OCI-LY3 (cell line): ENCODE data around the gene PCP4.
"Not testable (repeated sequence)": the region's sequence is repeated elsewhere in the genome, so short reads cannot be mapped to it uniquely, and the experiment has no call there.

Experiments used
- H2AFZ ChIP-seq: fragments of 200-600, 300-600 bp; shearing (Covaris generic); 2 replicates; pipeline ENCODE4 v1.6.0; 2014; ENCODE audit warnings: antibody characterized with exemption, low read depth, low read length
- H3K27ac ChIP-seq: fragments of 200-600, 300-600 bp; sonication (generic); 2 replicates; pipeline ENCODE4 v1.5.1; 2014; ENCODE audit warnings: mild to moderate bottlenecking, low read length, moderate library complexity, mixed read lengths
- H3K27me3 ChIP-seq: fragments of 200-600, 300-600 bp; sonication (generic); 2 replicates; pipeline ENCODE4 v1.6.1; 2014; ENCODE audit warnings: low read depth, low read length, mixed read lengths
- H3K36me3 ChIP-seq: fragments of 200-600, 300-600 bp; sonication (generic); replicated peaks from 2 replicates; pipeline ENCODE3; 2014; ENCODE audit warnings: low read depth, low read length, mixed read lengths
- H3K4me1 ChIP-seq: fragments of 300-600, 200-600 bp; sonication (generic); 2 replicates; pipeline ENCODE4 v1.6.1; 2014; ENCODE audit warnings: low read length, mixed read lengths
- H3K4me2 ChIP-seq: fragments of 200-600, 300-600 bp; sonication (generic); 2 replicates; pipeline ENCODE4 v1.6.1; 2014; ENCODE audit warnings: low read length, mixed read lengths
- H3K4me3 ChIP-seq: fragments of 300-600, 200-600 bp; sonication (generic); 2 replicates; pipeline ENCODE4 v1.5.1; 2014; ENCODE audit warnings: antibody characterized with exemption, mild to moderate bottlenecking, low read length, moderate library complexity
- H3K79me2 ChIP-seq: fragments of 300-600, 200-600 bp; shearing (Covaris generic); 2 replicates; pipeline ENCODE4 v1.6.1; 2014; ENCODE audit warnings: mild to moderate bottlenecking, low read length, mixed read lengths
- H3K9ac ChIP-seq: fragments of 300-600, 200-600 bp; shearing (Covaris generic); 2 replicates; pipeline ENCODE4 v1.6.0; 2014; ENCODE audit warnings: mild to moderate bottlenecking, low read length, moderate library complexity
- H3K9me3 ChIP-seq: fragments of 200-600, 300-600 bp; shearing (Covaris generic); 2 replicates; pipeline ENCODE4 v1.6.1; 2014; ENCODE audit warnings: low read length, mixed read lengths; ENCODE audit not compliant: insufficient read depth
- H4K20me1 ChIP-seq: fragments of 200-600, 300-600 bp; sonication (generic); 2 replicates; pipeline ENCODE4 v1.6.1; 2016; ENCODE audit warnings: low read length, mixed read lengths; ENCODE audit not compliant: insufficient read depth
- CTCF ChIP-seq: fragments of 200-600, 300-600 bp; sonication (generic); IDR thresholded peaks from 2 replicates; pipeline ENCODE4 v1.5.1; 2014; ENCODE audit warnings: antibody characterized with exemption, low read length, low read depth
- EZH2phosphoT487 ChIP-seq: fragments of 200-600 bp; shearing (Covaris generic); IDR thresholded peaks from 2 replicates; pipeline ENCODE4 v1.6.1; 2018; ENCODE audit warnings: antibody characterized with exemption, mixed run types, low read depth

PCP4 gene

GRCh38 chr21:39882839-39883195, 15.6 kb downstream of the PCP4 start:
- Histone ChIP-seq H3K27me3 (no peaks in the 10 kb centered on the region), H3K27ac (no peak overlapping the region), H3K9ac (no peak overlapping the region), H3K4me1 (no peaks in the 10 kb centered on the region), H3K36me3 (no peaks in the 10 kb centered on the region), H3K9me3 (no peaks in the 10 kb centered on the region), H3K4me3 (no peak overlapping the region), H4K20me1 (no peaks in the 10 kb centered on the region), H3K4me2 (no peak overlapping the region), H2AFZ (no peak overlapping the region), H3K79me2 (no peaks in the 10 kb centered on the region)
- TF ChIP-seq EZH2phosphoT487 (no peak), CTCF (no peak)

- Histone ChIP-seq H3K27ac (no peak overlapping the region), H3K36me3 (no peaks in the 10 kb centered on the region), H4K20me1 (no peaks in the 10 kb centered on the region), H3K79me2 (no peaks in the 10 kb centered on the region), H3K4me3 (no peak overlapping the region), H3K4me2 (no peak overlapping the region), H3K9me3 (no peaks in the 10 kb centered on the region), H3K27me3 (no peaks in the 10 kb centered on the region), H3K4me1 (no peaks in the 10 kb centered on the region), H2AFZ (no peak overlapping the region), H3K9ac (no peak overlapping the region)
- no peak for TF ChIP-seq CTCF
- TF ChIP-seq EZH2phosphoT487 = no peak
These were observed 18.0 kb downstream of the PCP4 start for GRCh38 chr21:39885119-39885848.

GRCh38 chr21:39888848-39889247, 21.6 kb downstream of the PCP4 start:
- no peaks in the 10 kb centered on the region for H3K27me3 ChIP-seq
- no peak overlapping the region for H3K4me3 ChIP-seq
- no peaks in the 10 kb centered on the region for H4K20me1 ChIP-seq
- H3K27ac ChIP-seq = no peak overlapping the region
- no peak overlapping the region for H3K4me2 ChIP-seq
- no peaks in the 10 kb centered on the region for H3K79me2 ChIP-seq
- no peak for TF ChIP-seq EZH2phosphoT487
- TF ChIP-seq CTCF = no peak
- H3K36me3 ChIP-seq = no peaks in the 10 kb centered on the region
- no peaks in the 10 kb centered on the region for H3K9me3 ChIP-seq
- H3K4me1 ChIP-seq = no peaks in the 10 kb centered on the region
- H2AFZ ChIP-seq = no peak overlapping the region
- no peak overlapping the region for H3K9ac ChIP-seq

- no peak overlapping the region for H3K9ac ChIP-seq
- H4K20me1 ChIP-seq = no peaks in the 10 kb centered on the region
- H3K9me3 ChIP-seq = no peaks in the 10 kb centered on the region
- H2AFZ ChIP-seq = no peak overlapping the region
- H3K79me2 ChIP-seq = no peaks in the 10 kb centered on the region
- H3K27ac ChIP-seq = no peak overlapping the region
- no peaks in the 10 kb centered on the region for H3K4me1 ChIP-seq
- no peaks in the 10 kb centered on the region for H3K36me3 ChIP-seq
- no peak overlapping the region for H3K4me3 ChIP-seq
- no peak for TF ChIP-seq EZH2phosphoT487
- TF ChIP-seq CTCF = no peak
- no peaks in the 10 kb centered on the region for H3K27me3 ChIP-seq
- no peak overlapping the region for H3K4me2 ChIP-seq
These were observed 23.9 kb downstream of the PCP4 start for GRCh38 chr21:39891111-39891510.

GRCh38 chr21:39891863-39892262, 24.6 kb downstream of the PCP4 start:
- not testable (repeated sequence) for H3K27ac ChIP-seq, H2AFZ ChIP-seq, H3K9ac ChIP-seq, H3K9me3 ChIP-seq, H3K36me3 ChIP-seq, H3K4me3 ChIP-seq, H3K27me3 ChIP-seq, H3K4me1 ChIP-seq, H3K79me2 ChIP-seq, H4K20me1 ChIP-seq, H3K4me2 ChIP-seq
